HepG2 (cell line): ENCODE measurements around the gene ZNF687. TPM values are rescaled to one million over a fixed set of nuclear protein-coding genes. Genes with fewer than 3 reads are reported as not detected.

Source experiments
- ATF1 ChIP-seq: IDR thresholded peaks from 2 replicates; pipeline ENCODE4 v1.6.1; 2016; ENCODE audit warnings: mild to moderate bottlenecking, control low read depth
- HNRNPH1 ChIP-seq: fragments of 200-400 bp; formaldehyde crosslinking; optimal IDR thresholded peaks from 2 replicates; pipeline ENCODE3; 2017; ENCODE audit warnings: mild to moderate bottlenecking, low read depth, low read length
- KDM2A ChIP-seq: sonication (generic); formaldehyde crosslinking; IDR thresholded peaks from 2 replicates; pipeline ENCODE4 v1.4.0; 2020; ENCODE audit warnings: low read depth, missing genetic modification reagents, borderline replicate concordance
- MYC ChIP-seq: sonication (generic); formaldehyde crosslinking; IDR thresholded peaks from 2 replicates; pipeline ENCODE4 v1.9.0; 2021; ENCODE audit warnings: missing genetic modification reagents, borderline replicate concordance
- RARA ChIP-seq: IDR thresholded peaks from 2 replicates; pipeline ENCODE4 v1.6.1; 2016; ENCODE audit warnings: missing genetic modification reagents, missing compliant biosample characterization
- SNAI1 ChIP-seq: sonication (generic); formaldehyde crosslinking; IDR thresholded peaks from 2 replicates; pipeline ENCODE4 v1.5.0; 2020; ENCODE audit warnings: mild to moderate bottlenecking, missing genetic modification reagents, borderline replicate concordance
- TBX2 ChIP-seq: sonication (generic); formaldehyde crosslinking; IDR thresholded peaks from 2 replicates; pipeline ENCODE4 v1.5.0; 2020; ENCODE audit warnings: missing genetic modification reagents, mild to moderate bottlenecking, borderline replicate concordance
- ZBTB21 ChIP-seq: sonication (generic); formaldehyde crosslinking; IDR thresholded peaks from 2 replicates; pipeline ENCODE4 v1.4.0; 2020; ENCODE audit warnings: missing genetic modification reagents
- ZNF264 ChIP-seq: sonication (generic); formaldehyde crosslinking; IDR thresholded peaks from 2 replicates; pipeline ENCODE4 v1.4.0; 2020; ENCODE audit warnings: missing genetic modification reagents
- ZNF343 ChIP-seq: sonication (generic); formaldehyde crosslinking; IDR thresholded peaks from 2 replicates; pipeline ENCODE4 v1.4.0; 2020; ENCODE audit warnings: mild to moderate bottlenecking, missing genetic modification reagents
- polyA plus RNA-seq, 8 experiments: library from polyadenylated mRNA; depleted of rRNA in 3 of 8; stranded (reverse) in 7 of 8; unstranded in 1 of 8; fragments of >200 nt; fragmentation: Illumina TruSeq in 4 of 8; extraction: Trizol in 4 of 8; gene quantifications; 2 replicates each; pipeline versions ENCODE4 v1.2.1 to v1.2.3, GENCODE V29; 2011 to 2016; ENCODE audit warnings: low read depth in 4 of 8, missing spikeins in 1 of 8, mixed read lengths in 1 of 8; ENCODE audit not compliant: insufficient read depth in 1 of 8
- total RNA-seq, 5 experiments: library from RNA; depleted of rRNA; stranded (reverse); fragments of >200 nt; fragmentation: Illumina TruSeq; extraction: Trizol; gene quantifications; 2 replicates each; pipeline ENCODE4 v1.2.3, GENCODE V29; 2016; ENCODE audit warnings: low read depth in 1 of 5
- TF ChIP-seq, protein P1 (sequence below): conservative IDR thresholded peaks from 2 replicates; pipeline ENCODE4 v1.6.1; 2018; ENCODE audit warnings: missing genetic modification reagents
- TF ChIP-seq, protein P2 (sequence below): sonication (generic); formaldehyde crosslinking; IDR thresholded peaks from 2 replicates; pipeline ENCODE4 v1.4.0; 2020; ENCODE audit warnings: mild to moderate bottlenecking, missing genetic modification reagents, borderline replicate concordance
- TF ChIP-seq, protein P3 (sequence below): IDR thresholded peaks from 2 replicates; pipeline ENCODE4 v1.6.1; 2016; ENCODE audit warnings: mild to moderate bottlenecking
- TF ChIP-seq, protein P4 (sequence below): sonication (generic); formaldehyde crosslinking; conservative IDR thresholded peaks from 2 replicates; pipeline ENCODE4 v1.8.1; 2023; ENCODE audit warnings: missing genetic modification reagents

The ZNF687 gene
- total and polyA plus RNA-seq, 2 of the 13 experiments (the other 11 are each of a cell fraction or from before 2014, with no cell fraction given), result 14.1 to 16.5 TPM

DNA sequence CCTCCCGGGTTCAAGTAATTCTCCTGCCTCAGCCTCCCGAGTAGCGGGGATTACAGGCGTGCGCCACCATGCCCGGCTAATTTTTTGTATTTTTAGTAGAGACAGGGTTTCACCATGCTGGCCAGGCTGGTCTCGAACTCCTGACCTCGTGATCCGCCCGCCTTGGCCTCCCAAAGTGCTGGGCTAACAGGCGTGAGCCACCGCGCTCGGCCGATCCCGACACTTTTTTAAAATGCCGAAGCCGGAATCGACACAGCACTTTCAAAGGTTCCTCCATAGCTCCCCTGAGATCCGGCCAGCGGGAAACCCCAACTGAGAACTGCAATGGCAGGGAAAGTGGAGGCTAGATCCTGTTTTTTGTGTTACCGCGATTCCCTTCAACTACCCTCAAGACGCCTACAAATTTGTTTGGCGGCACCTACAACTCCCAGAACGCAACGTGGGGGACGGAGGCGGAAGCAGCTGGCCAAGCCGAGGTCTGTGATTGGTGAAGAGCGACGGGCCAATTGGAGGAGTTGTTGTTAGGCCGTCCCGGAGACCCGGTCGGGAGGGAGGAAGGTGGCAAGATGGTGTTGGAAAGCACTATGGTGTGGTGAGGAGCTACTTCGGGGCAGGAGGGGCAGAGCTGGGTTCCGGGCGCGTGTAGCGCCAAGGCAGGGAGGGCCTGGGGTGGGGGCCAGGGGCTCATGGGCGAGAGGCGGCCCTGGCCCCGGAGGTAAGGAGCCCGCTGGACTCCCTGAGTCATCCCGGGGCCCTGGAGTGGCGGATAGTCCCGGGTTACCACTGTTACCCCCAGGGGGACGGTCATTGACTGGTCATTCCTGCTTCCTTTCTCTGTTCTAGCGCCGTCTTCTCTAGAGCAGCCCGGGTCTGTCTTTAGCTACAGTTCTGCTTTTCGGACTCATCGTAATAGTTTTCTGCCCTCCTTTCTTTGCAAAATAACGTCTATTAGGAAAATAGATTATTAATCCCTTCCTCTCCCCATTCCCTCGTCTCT lies 27.6 kb upstream of the ZNF687 start, which contains the start of gene PSMD4 (continued):
- TF ChIP-seq, protein P1, sequence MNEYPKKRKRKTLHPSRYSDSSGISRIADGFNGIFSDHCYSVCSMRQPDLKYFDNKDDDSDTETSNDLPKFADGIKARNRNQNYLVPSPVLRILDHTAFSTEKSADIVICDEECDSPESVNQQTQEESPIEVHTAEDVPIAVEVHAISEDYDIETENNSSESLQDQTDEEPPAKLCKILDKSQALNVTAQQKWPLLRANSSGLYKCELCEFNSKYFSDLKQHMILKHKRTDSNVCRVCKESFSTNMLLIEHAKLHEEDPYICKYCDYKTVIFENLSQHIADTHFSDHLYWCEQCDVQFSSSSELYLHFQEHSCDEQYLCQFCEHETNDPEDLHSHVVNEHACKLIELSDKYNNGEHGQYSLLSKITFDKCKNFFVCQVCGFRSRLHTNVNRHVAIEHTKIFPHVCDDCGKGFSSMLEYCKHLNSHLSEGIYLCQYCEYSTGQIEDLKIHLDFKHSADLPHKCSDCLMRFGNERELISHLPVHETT (CRISPR knock-in tag), result 0 out of 2 replicates have a peak, but pooled peaks have one; percentile 19
- peak; percentile 84 for TF ChIP-seq HNRNPH1
- TF ChIP-seq, protein P2, sequence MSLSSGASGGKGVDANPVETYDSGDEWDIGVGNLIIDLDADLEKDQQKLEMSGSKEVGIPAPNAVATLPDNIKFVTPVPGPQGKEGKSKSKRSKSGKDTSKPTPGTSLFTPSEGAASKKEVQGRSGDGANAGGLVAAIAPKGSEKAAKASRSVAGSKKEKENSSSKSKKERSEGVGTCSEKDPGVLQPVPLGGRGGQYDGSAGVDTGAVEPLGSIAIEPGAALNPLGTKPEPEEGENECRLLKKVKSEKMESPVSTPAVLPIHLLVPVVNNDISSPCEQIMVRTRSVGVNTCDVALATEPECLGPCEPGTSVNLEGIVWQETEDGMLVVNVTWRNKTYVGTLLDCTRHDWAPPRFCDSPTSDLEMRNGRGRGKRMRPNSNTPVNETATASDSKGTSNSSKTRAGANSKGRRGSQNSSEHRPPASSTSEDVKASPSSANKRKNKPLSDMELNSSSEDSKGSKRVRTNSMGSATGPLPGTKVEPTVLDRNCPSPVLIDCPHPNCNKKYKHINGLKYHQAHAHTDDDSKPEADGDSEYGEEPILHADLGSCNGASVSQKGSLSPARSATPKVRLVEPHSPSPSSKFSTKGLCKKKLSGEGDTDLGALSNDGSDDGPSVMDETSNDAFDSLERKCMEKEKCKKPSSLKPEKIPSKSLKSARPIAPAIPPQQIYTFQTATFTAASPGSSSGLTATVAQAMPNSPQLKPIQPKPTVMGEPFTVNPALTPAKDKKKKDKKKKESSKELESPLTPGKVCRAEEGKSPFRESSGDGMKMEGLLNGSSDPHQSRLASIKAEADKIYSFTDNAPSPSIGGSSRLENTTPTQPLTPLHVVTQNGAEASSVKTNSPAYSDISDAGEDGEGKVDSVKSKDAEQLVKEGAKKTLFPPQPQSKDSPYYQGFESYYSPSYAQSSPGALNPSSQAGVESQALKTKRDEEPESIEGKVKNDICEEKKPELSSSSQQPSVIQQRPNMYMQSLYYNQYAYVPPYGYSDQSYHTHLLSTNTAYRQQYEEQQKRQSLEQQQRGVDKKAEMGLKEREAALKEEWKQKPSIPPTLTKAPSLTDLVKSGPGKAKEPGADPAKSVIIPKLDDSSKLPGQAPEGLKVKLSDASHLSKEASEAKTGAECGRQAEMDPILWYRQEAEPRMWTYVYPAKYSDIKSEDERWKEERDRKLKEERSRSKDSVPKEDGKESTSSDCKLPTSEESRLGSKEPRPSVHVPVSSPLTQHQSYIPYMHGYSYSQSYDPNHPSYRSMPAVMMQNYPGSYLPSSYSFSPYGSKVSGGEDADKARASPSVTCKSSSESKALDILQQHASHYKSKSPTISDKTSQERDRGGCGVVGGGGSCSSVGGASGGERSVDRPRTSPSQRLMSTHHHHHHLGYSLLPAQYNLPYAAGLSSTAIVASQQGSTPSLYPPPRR, result no peak
- peak; percentile 65; the same call in 1 of the 2 replicates for TF ChIP-seq MYC (CRISPR knock-in tag)
- TF ChIP-seq, protein P3, sequence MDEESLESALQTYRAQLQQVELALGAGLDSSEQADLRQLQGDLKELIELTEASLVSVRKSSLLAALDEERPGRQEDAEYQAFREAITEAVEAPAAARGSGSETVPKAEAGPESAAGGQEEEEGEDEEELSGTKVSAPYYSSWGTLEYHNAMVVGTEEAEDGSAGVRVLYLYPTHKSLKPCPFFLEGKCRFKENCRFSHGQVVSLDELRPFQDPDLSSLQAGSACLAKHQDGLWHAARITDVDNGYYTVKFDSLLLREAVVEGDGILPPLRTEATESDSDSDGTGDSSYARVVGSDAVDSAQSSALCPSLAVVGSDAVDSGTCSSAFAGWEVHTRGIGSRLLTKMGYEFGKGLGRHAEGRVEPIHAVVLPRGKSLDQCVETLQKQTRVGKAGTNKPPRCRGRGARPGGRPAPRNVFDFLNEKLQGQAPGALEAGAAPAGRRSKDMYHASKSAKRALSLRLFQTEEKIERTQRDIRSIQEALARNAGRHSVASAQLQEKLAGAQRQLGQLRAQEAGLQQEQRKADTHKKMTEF (CRISPR knock-in tag), result peak; percentile 67; the same call in 1 of the 2 replicates
- peak; percentile 67 for TF ChIP-seq ATF1 (CRISPR knock-in tag)
- no peak for TF ChIP-seq ZBTB21 (CRISPR knock-in tag)
- TF ChIP-seq KDM2A, result peak; percentile 58
- TF ChIP-seq TBX2 (CRISPR knock-in tag), result peak; percentile 71
- no peak for TF ChIP-seq ZNF343 (CRISPR knock-in tag)
- no peak for TF ChIP-seq RARA (CRISPR knock-in tag)
- TF ChIP-seq ZNF264 (CRISPR knock-in tag), result no peak
- no peak for TF ChIP-seq SNAI1 (CRISPR knock-in tag)
- TF ChIP-seq, protein P4, sequence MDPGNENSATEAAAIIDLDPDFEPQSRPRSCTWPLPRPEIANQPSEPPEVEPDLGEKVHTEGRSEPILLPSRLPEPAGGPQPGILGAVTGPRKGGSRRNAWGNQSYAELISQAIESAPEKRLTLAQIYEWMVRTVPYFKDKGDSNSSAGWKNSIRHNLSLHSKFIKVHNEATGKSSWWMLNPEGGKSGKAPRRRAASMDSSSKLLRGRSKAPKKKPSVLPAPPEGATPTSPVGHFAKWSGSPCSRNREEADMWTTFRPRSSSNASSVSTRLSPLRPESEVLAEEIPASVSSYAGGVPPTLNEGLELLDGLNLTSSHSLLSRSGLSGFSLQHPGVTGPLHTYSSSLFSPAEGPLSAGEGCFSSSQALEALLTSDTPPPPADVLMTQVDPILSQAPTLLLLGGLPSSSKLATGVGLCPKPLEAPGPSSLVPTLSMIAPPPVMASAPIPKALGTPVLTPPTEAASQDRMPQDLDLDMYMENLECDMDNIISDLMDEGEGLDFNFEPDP (CRISPR knock-in tag), result no peak
